RWPE2 (cell line): ENCODE measurements around the gene NAA80.
"Not testable (repeated sequence)": the region's sequence is repeated elsewhere in the genome, so short reads cannot be mapped to it uniquely, and the experiment has no call there.

Experiments used
- ATAC-seq: fragments of 200-7000 bp; cut with Tn5 transposase; 3 replicates; pipeline ENCODE4 v1.9.1; 2021; ENCODE audit warnings: low read depth
- DNase-seq: peaks from one replicate; pipeline ENCODE4 v3.0.0-alpha.2; 2020; ENCODE audit warnings: low spot score
- H3K27ac ChIP-seq: fragments of 450-650 bp; 2 replicates; pipeline ENCODE4 v1.5.1; 2017; ENCODE audit warnings: mild to moderate bottlenecking; ENCODE audit not compliant: poor library complexity, severe bottlenecking
- H3K27me3 ChIP-seq: fragments of 250-450 bp; sonication (Bioruptor Pico); 2 replicates; pipeline ENCODE4 v1.5.1; 2021; ENCODE audit warnings: mild to moderate bottlenecking, moderate library complexity; ENCODE audit not compliant: insufficient read depth, poor library complexity, severe bottlenecking
- H3K36me3 ChIP-seq: fragments of 250-450 bp; sonication (Bioruptor Pico); 2 replicates; pipeline ENCODE4 v1.5.1; 2020; ENCODE audit warnings: low read depth, mild to moderate bottlenecking, moderate library complexity
- H3K4me1 ChIP-seq: fragments of 250-450 bp; sonication (Bioruptor Pico); 2 replicates; pipeline ENCODE4 v1.5.1; 2021; ENCODE audit warnings: mild to moderate bottlenecking, moderate library complexity; ENCODE audit not compliant: insufficient read depth, poor library complexity, severe bottlenecking
- H3K4me3 ChIP-seq: fragments of 250-450 bp; sonication (Bioruptor Pico); 2 replicates; pipeline ENCODE4 v1.5.1; 2021; ENCODE audit warnings: mild to moderate bottlenecking, moderate library complexity; ENCODE audit not compliant: severe bottlenecking
- H3K9me3 ChIP-seq: fragments of 250-450 bp; sonication (Bioruptor Pico); 2 replicates; pipeline ENCODE4 v1.5.1; 2021; ENCODE audit warnings: mild to moderate bottlenecking, moderate library complexity; ENCODE audit not compliant: severe bottlenecking
- CTCF ChIP-seq: fragments of 450-650 bp; IDR thresholded peaks from one replicate; pipeline ENCODE4 v1.5.1; 2017; ENCODE audit warnings: mild to moderate bottlenecking, moderate library complexity; ENCODE audit not compliant: poor library complexity, severe bottlenecking

NAA80 gene

DNA sequence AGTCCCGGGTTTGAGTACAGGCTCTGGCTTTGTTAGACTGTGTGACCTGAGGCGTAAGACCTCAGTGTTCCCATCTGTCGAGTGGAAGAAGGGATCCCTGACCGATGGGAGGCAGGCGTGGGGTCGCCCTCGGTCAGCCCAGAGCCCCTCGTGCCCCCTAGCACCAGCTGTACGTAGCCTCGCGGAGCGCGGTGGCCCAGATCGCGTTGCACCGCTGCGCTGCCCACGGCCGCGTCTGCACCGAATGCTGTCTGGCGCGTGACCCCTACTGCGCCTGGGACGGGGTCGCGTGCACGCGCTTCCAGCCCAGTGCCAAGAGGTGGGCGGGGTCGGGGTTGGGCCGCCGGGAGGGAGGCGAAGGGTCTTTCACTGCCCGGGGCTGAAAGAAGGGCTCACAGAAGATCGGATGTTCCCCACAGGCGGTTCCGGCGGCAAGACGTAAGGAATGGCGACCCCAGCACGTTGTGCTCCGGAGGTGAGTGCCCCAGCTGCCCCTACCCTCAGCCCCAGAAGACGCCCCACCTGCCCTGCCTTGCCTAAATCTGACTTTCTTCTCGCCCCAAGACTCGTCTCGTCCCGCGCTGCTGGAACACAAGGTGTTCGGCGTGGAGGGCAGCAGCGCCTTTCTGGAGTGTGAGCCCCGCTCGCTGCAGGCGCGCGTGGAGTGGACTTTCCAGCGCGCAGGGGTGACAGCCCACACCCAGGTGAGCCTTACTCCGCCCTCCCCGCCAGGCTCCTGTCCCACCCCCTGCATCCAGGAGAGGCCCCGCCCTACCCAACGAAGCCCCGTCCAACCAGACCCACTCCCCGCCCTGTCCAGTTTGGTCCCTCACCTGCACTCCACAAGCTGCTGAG, 23.8 kb downstream of the NAA80 start:
- TF ChIP-seq CTCF, result no peak
- Histone ChIP-seq H3K4me1 (peaks cover 11% of the 10 kb centered on the region), H3K36me3 (peaks cover 48% of the 10 kb centered on the region), H3K4me3 (no peak overlapping the region), H3K27ac (no peak overlapping the region), H3K27me3 (no peaks in the 10 kb centered on the region), H3K9me3 (no peaks in the 10 kb centered on the region)
- ATAC-seq (no peak), DNase-seq (no peak)

- H3K27me3 ChIP-seq, result no peaks in the 10 kb centered on the region
- H3K36me3 ChIP-seq, result peaks cover 48% of the 10 kb centered on the region
- H3K9me3 ChIP-seq, result no peaks in the 10 kb centered on the region
- no peak overlapping the region for H3K4me3 ChIP-seq
- DNase-seq (no peak), ATAC-seq (no peak)
- H3K27ac ChIP-seq, result no peak overlapping the region
- peak; percentile 73 for TF ChIP-seq CTCF
- H3K4me1 ChIP-seq, result peaks cover 15% of the 10 kb centered on the region
Observed at GRCh38 chr3:50274371-50275104, 24.7 kb downstream of the NAA80 start.

GRCh38 chr3:50273689-50274065, 25.5 kb downstream of the NAA80 start:
- H3K4me1 ChIP-seq, result peaks cover 16% of the 10 kb centered on the region

DNA sequence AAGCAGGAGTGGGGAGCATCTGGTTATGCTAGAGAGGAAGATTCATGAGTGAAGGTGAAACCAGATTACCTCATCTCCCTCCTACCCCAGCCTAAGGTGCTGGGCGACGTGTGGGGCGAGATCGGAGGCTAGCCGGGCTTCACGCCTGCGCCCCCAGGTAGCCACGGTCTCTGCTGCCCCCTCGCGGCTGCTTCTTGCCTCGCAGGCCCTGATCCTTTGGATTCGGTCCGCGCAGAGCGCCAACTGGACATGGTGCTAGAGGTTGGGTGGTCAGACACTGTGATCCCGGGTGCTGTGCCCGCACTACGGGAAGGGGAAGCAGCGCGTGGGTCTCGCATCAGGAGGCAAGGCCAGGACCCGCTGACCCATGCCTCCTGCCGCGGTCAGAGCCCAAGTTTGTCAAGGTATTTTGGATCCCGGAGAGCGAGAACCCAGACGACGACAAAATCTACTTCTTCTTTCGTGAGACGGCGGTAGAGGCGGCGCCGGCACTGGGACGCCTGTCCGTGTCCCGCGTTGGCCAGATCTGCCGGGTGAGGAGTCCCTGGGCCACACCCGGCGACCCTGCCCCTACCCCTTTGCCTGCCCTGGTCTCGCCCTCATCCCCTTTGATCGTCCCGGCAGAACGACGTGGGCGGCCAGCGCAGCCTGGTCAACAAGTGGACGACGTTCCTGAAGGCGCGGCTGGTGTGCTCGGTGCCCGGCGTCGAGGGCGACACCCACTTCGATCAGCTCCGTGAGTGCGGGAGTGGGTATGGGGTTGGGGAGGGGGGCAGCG, 26.1 kb downstream of the NAA80 start:
- Histone ChIP-seq H3K9me3 (no peaks in the 10 kb centered on the region), H3K4me3 (no peak overlapping the region), H3K4me1 (peaks cover 21% of the 10 kb centered on the region), H3K36me3 (peaks cover 48% of the 10 kb centered on the region), H3K27ac (no peak overlapping the region), H3K27me3 (no peaks in the 10 kb centered on the region)
- peak; percentile 84 for TF ChIP-seq CTCF
- peak; percentile 18; the same call in 2 of the 3 replicates for ATAC-seq
- DNase-seq, result no peak

More at GRCh38 chr3:50273689-50274065, 25.5 kb downstream of the NAA80 start:
- Histone ChIP-seq H3K27me3 (no peaks in the 10 kb centered on the region), H3K27ac (no peak overlapping the region), H3K36me3 (peaks cover 48% of the 10 kb centered on the region), H3K9me3 (no peaks in the 10 kb centered on the region), H3K4me3 (no peak overlapping the region)
- no peak for TF ChIP-seq CTCF
- no peak for ATAC-seq
- no peak for DNase-seq

GRCh38 chr3:50272538-50272910, 26.7 kb downstream of the NAA80 start:
- not testable (repeated sequence) for H3K27me3 ChIP-seq, H3K4me3 ChIP-seq, H3K9me3 ChIP-seq, DNase-seq, ATAC-seq, H3K27ac ChIP-seq
- Histone ChIP-seq H3K36me3 (peaks cover 48% of the 10 kb centered on the region), H3K4me1 (peaks cover 24% of the 10 kb centered on the region)
